OCI-LY3 (cell line): Measurements from ENCODE around the gene ASXL3.

Source experiments
- H2AFZ ChIP-seq: fragments of 200-600, 300-600 bp; shearing (Covaris generic); 2 replicates; pipeline ENCODE4 v1.6.0; 2014; ENCODE audit warnings: antibody characterized with exemption, low read depth, low read length
- H3K27ac ChIP-seq: fragments of 200-600, 300-600 bp; sonication (generic); 2 replicates; pipeline ENCODE4 v1.5.1; 2014; ENCODE audit warnings: mild to moderate bottlenecking, low read length, moderate library complexity, mixed read lengths
- H3K27me3 ChIP-seq: fragments of 200-600, 300-600 bp; sonication (generic); 2 replicates; pipeline ENCODE4 v1.6.1; 2014; ENCODE audit warnings: low read depth, low read length, mixed read lengths
- H3K36me3 ChIP-seq: fragments of 200-600, 300-600 bp; sonication (generic); replicated peaks from 2 replicates; pipeline ENCODE3; 2014; ENCODE audit warnings: low read depth, low read length, mixed read lengths
- H3K4me1 ChIP-seq: fragments of 300-600, 200-600 bp; sonication (generic); 2 replicates; pipeline ENCODE4 v1.6.1; 2014; ENCODE audit warnings: low read length, mixed read lengths
- H3K4me2 ChIP-seq: fragments of 200-600, 300-600 bp; sonication (generic); 2 replicates; pipeline ENCODE4 v1.6.1; 2014; ENCODE audit warnings: low read length, mixed read lengths
- H3K4me3 ChIP-seq: fragments of 300-600, 200-600 bp; sonication (generic); 2 replicates; pipeline ENCODE4 v1.5.1; 2014; ENCODE audit warnings: antibody characterized with exemption, mild to moderate bottlenecking, low read length, moderate library complexity
- H3K79me2 ChIP-seq: fragments of 300-600, 200-600 bp; shearing (Covaris generic); 2 replicates; pipeline ENCODE4 v1.6.1; 2014; ENCODE audit warnings: mild to moderate bottlenecking, low read length, mixed read lengths
- H3K9ac ChIP-seq: fragments of 300-600, 200-600 bp; shearing (Covaris generic); 2 replicates; pipeline ENCODE4 v1.6.0; 2014; ENCODE audit warnings: mild to moderate bottlenecking, low read length, moderate library complexity
- H3K9me3 ChIP-seq: fragments of 200-600, 300-600 bp; shearing (Covaris generic); 2 replicates; pipeline ENCODE4 v1.6.1; 2014; ENCODE audit warnings: low read length, mixed read lengths; ENCODE audit not compliant: insufficient read depth
- H4K20me1 ChIP-seq: fragments of 200-600, 300-600 bp; sonication (generic); 2 replicates; pipeline ENCODE4 v1.6.1; 2016; ENCODE audit warnings: low read length, mixed read lengths; ENCODE audit not compliant: insufficient read depth
- EZH2phosphoT487 ChIP-seq: fragments of 200-600 bp; shearing (Covaris generic); IDR thresholded peaks from 2 replicates; pipeline ENCODE4 v1.6.1; 2018; ENCODE audit warnings: antibody characterized with exemption, mixed run types, low read depth
- TF ChIP-seq, protein P1 (sequence below): fragments of 200-600, 300-600 bp; sonication (generic); IDR thresholded peaks from 2 replicates; pipeline ENCODE4 v1.5.1; 2014; ENCODE audit warnings: antibody characterized with exemption, low read length, low read depth

The ASXL3 gene

DNA sequence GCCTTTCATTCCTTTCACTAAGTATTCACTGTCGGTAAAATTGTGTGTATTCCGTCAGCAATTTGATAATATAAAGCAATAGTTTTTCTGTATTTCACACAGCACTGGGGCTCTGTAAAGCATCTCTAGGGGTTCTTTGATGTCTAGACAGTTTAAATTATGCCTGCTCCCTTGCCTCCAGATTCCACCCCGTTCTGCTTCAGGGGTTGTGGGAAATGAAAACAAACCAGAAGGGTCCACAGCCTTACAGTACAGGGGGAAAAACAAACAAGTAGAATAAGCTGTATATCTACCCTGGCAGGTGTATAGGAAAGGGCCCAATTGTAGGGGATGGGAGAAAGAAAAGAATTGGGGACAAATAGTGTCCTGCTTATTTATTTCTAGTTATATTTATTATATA is 63.1 kb downstream of the ASXL3 start:
- Histone ChIP-seq H3K9ac (no peak overlapping the region), H4K20me1 (no peaks in the 10 kb centered on the region), H2AFZ (no peak overlapping the region), H3K27me3 (no peaks in the 10 kb centered on the region), H3K9me3 (no peaks in the 10 kb centered on the region), H3K4me2 (no peak overlapping the region), H3K4me3 (no peak overlapping the region), H3K4me1 (no peaks in the 10 kb centered on the region), H3K79me2 (no peaks in the 10 kb centered on the region), H3K27ac (no peak overlapping the region), H3K36me3 (no peaks in the 10 kb centered on the region)
- TF ChIP-seq, protein P1, sequence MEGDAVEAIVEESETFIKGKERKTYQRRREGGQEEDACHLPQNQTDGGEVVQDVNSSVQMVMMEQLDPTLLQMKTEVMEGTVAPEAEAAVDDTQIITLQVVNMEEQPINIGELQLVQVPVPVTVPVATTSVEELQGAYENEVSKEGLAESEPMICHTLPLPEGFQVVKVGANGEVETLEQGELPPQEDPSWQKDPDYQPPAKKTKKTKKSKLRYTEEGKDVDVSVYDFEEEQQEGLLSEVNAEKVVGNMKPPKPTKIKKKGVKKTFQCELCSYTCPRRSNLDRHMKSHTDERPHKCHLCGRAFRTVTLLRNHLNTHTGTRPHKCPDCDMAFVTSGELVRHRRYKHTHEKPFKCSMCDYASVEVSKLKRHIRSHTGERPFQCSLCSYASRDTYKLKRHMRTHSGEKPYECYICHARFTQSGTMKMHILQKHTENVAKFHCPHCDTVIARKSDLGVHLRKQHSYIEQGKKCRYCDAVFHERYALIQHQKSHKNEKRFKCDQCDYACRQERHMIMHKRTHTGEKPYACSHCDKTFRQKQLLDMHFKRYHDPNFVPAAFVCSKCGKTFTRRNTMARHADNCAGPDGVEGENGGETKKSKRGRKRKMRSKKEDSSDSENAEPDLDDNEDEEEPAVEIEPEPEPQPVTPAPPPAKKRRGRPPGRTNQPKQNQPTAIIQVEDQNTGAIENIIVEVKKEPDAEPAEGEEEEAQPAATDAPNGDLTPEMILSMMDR: no peak
- no peak for TF ChIP-seq EZH2phosphoT487

DNA sequence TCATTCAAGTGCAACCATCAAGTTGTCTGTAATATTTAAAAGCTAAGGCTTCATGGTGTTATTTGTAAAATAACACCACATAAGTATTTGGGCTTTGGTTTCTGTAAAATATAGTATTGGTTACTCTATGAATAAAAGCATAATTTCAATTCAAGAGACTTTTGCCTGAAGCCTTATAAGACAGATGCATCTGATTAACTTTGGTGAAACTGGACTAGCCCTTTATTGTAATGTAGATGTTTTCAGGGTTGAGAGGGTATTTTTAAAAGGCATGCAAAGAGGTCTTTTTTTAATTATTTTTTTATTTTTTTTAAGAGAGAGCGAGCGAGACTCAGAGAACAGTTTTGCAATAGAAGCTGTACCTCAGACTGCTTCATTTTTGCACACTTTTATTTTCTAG is 66.5 kb downstream of the ASXL3 start:
- Histone ChIP-seq H3K4me2 (no peak overlapping the region), H3K79me2 (no peaks in the 10 kb centered on the region)

DNA sequence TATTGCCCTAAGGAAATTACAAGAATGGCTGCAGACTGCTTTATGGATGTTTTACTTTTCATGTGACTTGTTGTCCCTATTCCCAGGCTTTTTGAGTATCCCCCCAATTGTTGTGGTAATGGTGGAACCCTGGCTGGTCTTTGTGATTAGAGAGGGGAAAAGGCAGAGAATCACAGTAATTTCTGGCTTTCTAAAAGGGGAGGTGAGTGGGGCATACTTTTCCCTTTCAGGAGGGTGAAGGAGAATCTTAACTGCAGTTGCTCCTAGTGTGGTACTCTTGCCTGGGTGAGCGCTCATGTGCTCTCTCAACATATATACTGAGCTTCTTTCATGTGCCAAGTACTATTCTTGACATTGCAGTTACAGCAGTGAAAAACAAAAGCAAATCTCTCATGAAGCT is 69.3 kb downstream of the ASXL3 start:
- H3K9ac ChIP-seq: no peak overlapping the region
- no peak overlapping the region for H3K27ac ChIP-seq
- TF ChIP-seq, protein P1: no peak
- TF ChIP-seq EZH2phosphoT487: no peak
- H3K4me1 ChIP-seq: no peaks in the 10 kb centered on the region
- H4K20me1 ChIP-seq: no peaks in the 10 kb centered on the region
- no peaks in the 10 kb centered on the region for H3K9me3 ChIP-seq
- no peak overlapping the region for H3K4me3 ChIP-seq
- H3K27me3 ChIP-seq: no peaks in the 10 kb centered on the region
- no peaks in the 10 kb centered on the region for H3K79me2 ChIP-seq
- no peak overlapping the region for H3K4me2 ChIP-seq
- no peak overlapping the region for H2AFZ ChIP-seq
- H3K36me3 ChIP-seq: no peaks in the 10 kb centered on the region

More for the DNA sequence above, 66.5 kb downstream of the ASXL3 start:
- H3K4me1 ChIP-seq: no peaks in the 10 kb centered on the region
- H3K9ac ChIP-seq: no peak overlapping the region
- no peaks in the 10 kb centered on the region for H3K9me3 ChIP-seq
- H4K20me1 ChIP-seq: no peaks in the 10 kb centered on the region
- no peak overlapping the region for H3K4me3 ChIP-seq
- H2AFZ ChIP-seq: no peak overlapping the region
- H3K27ac ChIP-seq: no peak overlapping the region
- H3K27me3 ChIP-seq: no peaks in the 10 kb centered on the region
- TF ChIP-seq, protein P1: no peak
- TF ChIP-seq EZH2phosphoT487: no peak
- no peaks in the 10 kb centered on the region for H3K36me3 ChIP-seq

GRCh38 chr18:33652635-33653034 is 74.6 kb downstream of the ASXL3 start:
- no peak overlapping the region for H3K4me3 ChIP-seq
- H4K20me1 ChIP-seq: no peaks in the 10 kb centered on the region
- TF ChIP-seq, protein P1: no peak
- TF ChIP-seq EZH2phosphoT487: no peak
- no peaks in the 10 kb centered on the region for H3K9me3 ChIP-seq
- H3K79me2 ChIP-seq: no peaks in the 10 kb centered on the region
- H3K9ac ChIP-seq: no peak overlapping the region
- H3K27me3 ChIP-seq: no peaks in the 10 kb centered on the region
- no peaks in the 10 kb centered on the region for H3K36me3 ChIP-seq
- H3K4me1 ChIP-seq: no peaks in the 10 kb centered on the region
- no peak overlapping the region for H3K4me2 ChIP-seq
- no peak overlapping the region for H2AFZ ChIP-seq
- H3K27ac ChIP-seq: no peak overlapping the region
